ENCODE data around the gene ANKRD33.

The ANKRD33 gene, protein sequence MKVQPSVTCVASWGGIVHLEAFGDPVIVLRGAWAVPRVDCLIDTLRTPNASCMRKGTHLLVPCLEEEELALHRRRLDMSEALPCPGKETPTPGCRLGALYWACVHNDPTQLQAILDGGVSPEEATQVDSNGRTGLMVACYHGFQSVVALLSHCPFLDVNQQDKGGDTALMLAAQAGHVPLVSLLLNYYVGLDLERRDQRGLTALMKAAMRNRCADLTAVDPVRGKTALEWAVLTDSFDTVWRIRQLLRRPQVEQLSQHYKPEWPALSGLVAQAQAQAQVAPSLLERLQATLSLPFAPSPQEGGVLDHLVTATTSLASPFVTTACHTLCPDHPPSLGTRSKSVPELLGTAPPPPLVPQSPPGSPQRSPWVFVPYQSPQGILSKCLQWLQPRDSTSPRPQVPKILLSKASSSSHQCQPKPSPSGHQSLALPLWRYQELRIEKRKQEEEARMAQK

DNA sequence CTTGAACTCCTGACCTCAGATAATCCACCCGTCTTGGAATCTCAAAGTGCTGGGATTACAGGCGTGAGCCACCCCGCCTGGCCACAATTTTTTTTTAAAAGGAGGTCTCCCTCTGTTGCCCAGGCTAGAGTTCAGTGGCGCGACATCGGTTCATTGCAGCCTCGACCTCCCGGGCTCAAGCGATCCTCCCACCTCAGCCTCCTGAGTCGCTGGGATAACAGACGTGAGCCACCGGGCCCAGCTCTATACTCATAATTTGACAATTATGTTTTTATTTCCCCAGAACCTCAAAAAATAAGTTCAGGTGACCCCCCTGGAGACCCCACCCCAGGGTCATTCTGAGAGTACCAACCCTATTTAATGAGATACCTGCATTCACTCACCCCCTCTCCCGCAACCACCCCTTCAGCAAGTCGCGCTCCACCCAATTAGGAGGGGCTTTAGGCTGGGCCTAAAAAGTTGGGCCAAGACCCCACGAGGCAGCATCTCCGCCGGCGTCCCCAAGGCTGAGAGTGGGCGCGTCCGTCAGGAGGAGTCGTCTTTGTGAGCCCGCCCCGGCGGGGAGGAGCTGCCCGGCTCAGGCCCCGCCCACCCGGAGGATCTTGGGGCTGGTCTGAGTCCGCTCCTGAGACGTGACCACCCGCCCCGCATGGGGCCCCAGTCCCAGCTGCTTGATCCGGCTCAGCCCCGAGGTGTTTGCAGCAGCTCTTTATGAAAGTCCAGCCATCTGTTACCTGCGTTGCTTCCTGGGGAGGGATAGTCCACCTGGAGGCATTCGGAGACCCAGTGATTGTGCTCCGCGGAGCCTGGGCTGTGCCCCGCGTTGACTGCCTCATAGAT lies at the start of gene ANKRD33:
ANKRD33 (plus strand) TSS at position 628 of the 840 bp plus-strand sequence; CDS start at position 712, 84 bp downstream.
- no peak for DNase-seq (ENCODE audit: low spot score)

DNA sequence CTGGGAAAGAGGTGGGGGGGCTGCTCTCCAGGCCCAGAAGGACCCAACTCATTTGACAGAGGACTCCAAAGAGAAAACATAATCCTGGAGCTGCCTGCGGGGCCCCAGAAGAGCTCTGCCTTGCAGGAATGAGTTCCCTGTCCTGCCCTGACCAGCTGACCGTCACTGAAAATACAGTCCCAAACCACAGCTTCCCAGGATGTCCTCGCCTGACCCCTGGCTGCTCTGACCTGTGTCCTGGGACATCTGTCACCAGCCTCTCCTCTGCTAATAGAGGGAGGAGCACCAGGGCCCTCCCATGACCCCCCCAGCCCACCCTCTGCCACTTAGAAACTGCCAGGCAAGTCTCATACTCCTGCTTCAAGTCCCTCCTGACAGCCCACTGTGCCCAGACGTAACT lies 49.1 kb upstream of the ANKRD33 start:
- no peak for DNase-seq (ENCODE audit: low spot score)

DNA sequence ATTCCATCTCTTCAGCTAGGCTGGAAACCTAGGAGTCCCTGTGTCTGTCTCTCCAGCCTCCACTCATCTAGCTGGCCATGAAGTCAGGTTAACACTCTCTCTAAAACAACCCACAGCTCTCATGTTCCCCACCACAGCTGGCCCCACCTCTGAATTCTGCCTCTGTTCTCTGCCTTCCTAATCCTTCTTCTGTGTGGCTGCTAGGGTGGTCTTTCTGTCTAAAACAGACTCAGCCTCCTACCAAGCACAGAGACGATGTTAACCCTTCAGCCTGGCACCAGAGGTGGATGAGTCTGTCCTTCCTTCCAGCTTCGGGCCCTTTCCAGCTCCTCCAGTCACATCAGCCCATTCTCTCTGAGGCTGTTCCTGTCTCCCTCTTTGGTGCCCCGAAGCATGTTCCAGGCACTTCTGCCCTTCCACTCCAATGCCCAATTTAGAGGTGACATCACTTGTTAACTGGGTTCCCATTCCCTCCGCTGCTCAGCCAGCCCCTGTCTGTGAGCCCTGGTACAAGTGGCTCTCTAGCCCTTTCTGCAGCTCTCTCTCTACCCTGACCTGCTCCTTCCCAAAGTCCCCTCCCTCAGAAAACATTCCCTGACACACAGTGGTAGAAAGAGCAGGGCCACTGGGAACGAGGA lies 48.5 kb upstream of the ANKRD33 start:
- DNase-seq (ENCODE audit: low spot score): no peak

DNA sequence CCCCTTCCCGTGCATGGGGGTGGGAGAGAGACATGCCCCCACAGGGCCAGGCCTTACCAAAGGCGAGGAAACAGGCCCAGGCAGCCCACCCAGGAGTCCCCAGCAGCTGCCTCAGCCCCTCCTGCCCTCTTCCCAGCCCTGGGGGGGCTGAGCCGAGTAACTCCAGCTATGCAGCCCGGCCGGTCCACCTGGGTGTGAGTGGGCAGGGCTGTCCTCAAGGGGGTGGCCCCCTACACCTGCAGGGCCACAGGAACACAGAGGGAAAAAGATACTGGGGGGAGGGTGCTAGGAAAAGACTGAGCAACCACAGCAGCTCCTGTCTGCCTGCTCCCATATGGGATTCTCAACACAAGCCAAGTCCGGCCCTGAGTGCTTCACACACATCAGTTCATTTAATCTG lies 46.9 kb upstream of the ANKRD33 start:
- DNase-seq (ENCODE audit: low spot score): no peak

DNA sequence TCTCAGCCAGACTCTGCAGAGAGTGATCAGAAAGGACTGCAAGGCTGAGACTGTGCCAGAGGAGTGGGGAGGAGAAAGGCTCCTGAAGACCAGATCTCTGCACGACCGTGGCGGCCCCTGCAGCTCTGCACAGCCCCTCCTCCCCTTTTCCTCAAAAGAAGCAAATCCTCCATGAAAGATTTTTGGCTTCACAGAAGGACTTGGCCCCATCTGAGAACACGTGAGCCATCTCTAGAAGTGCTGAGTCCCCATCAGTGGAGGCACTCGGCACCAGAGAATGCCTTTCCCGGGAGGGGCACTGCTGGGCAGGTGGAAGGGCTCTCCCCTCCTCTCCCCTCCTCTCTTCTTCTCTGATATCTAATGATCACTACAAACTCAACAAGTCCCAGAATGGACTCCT lies 46.2 kb upstream of the ANKRD33 start:
- DNase-seq (ENCODE audit: low spot score): no peak

DNA sequence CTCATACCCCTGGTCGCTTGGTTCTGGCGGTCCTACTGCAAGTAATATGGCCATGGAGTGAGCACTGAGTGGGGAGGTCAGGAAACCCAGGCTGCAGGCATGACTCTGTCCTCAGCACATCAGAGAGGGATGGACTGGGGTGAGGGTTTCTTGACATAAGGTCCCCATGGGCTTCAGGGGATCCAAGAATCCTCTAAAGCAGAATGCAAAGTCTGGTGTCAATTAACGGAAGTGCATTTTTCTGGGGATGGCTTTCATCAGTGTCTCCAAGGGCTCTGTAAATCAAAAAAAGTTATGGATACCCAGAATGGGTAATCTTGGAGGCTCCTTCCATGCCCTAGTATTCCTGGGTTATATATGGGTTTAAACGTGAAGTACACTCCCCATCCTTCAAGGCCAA lies 43.0 kb upstream of the ANKRD33 start:
- no peak for DNase-seq (ENCODE audit: low spot score)

DNA sequence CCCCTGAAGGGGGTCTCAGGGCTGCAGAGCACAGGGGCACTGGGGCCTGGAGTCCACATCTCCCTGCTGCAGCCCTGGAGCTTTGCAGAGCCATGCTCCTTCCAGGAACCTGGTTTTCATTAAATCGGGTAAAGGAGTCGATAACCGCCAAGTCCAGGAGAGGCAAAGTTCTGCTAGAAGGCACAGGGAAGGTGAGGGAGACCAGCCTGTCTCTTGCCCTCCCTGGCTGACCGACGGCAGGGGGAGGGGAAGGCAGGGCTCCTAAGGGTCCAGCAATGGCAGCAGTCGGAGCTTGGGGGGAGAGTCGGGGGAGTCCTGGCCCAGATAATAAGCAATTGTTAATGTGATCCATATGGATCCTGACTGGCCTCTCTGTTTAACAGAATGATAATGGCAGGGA lies 42.4 kb upstream of the ANKRD33 start:
- DNase-seq (ENCODE audit: low spot score): no peak

DNA sequence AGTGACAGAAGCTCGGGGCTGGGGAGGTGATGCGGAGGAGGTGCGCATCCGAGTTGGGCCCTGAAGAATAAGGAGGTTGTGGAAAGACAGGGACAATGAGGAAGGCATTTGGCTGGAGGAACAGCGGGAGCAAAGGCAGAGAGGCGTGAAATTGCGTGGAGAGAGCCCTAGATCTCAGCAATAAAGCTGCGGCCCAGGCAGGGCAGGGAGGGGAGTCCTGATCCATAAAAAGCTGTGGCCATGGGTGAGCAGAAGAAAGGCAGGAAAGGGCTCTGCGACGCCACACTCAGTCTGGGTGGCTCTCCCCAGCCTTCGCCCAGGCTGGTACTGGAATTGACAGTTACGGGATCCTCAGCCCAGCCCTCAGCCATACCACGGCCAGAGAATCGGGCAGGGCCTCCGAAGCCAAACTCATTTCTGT lies 41.6 kb upstream of the ANKRD33 start:
- no peak for DNase-seq (ENCODE audit: low spot score)

DNA sequence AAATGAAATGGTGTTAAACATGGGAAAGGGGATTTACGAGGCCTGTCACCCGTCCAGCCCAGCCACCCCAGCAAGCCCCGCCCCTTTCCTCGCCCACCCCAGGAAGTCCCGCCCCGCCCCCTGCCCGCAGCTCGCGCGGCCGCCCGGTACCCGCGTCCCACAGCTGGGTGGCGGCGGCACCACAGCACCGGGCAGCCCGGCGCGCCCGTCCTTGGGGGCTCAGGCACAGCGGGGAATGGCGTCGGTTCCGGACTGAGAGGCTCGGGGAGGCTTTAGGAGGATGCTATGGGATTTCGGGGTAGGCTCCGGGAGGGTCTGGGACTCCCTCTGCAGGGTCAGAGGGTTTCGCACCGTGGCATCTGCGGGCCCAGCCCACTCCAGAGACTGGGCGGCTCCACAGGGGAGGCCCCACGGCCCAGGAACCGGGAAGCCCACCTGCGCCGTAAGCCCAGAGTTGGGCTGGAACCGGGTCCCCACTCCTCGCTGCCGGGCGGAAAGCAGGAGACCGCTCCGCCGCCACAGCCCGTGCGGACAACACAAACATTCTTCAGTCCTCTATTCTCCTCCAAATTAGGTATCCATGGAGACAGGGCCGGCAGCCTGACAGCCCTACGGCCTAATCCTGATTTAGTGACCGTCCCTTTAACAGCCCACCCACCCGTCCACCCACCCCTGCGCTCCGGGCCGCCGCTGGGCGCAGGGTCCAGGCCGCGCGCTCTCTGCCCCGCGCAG lies 40.8 kb upstream of the ANKRD33 start:
- DNase-seq (ENCODE audit: low spot score): peak; percentile 53

DNA sequence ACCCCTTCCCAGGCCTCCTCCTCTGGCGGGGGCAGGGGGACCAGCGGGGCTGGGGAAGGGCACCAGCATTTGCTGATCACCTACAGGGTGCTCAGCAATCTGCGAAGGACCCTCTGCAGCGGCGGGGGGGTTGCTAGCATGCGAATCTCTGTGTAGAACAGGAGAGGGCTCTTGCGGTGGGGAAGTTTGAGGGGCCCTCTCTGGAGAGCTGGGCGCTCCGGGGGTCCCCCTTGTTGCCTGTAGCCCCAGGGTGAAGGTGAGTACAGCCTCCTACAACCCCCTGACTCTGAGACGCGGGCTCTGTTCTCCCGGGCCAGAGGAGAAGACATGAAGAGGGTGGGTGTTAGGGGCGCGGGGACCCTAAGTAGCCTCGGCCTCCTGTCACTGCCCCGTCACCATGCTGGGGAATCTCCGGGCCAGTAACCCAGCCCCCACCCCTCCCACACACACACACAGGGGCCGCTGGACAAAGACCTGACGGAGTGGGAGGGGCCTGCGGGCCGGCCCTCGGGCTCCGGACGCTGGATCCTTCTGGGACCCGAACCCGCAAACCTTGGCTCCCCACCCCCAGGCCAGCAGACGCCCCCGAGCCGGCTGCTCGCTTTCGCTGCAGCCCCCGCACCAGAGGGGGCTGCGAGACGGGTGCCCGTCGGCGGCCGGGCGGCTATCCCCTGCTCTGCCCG lies 40.1 kb upstream of the ANKRD33 start:
- DNase-seq (ENCODE audit: low spot score): no peak

DNA sequence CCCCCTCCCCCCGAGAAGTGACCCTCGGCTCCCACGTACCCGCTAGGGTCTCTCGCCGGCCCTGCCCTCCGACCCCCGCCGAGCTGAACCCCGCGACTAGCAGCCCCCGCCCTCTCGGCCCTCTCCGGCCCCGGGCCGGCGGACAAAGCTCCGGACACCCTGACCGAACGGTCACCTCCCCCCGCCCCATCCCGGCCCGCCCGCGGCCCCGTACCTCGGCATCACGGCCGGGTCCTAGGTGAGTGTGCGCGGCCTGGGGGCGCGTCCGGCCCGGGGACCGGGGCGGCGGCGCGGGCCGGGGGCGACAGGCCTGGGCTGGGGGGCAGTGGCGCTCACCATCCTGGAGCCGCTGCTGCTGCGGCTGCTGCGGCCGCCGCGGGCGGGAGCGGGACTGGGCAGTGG lies 39.6 kb upstream of the ANKRD33 start, which contains the start of gene FIGNL2:
FIGNL2 (minus strand) TSS at position 393 of the 402 bp plus-strand sequence. CDS start 26,305 bp downstream, outside the sequence.
- DNase-seq (ENCODE audit: low spot score): no peak

DNA sequence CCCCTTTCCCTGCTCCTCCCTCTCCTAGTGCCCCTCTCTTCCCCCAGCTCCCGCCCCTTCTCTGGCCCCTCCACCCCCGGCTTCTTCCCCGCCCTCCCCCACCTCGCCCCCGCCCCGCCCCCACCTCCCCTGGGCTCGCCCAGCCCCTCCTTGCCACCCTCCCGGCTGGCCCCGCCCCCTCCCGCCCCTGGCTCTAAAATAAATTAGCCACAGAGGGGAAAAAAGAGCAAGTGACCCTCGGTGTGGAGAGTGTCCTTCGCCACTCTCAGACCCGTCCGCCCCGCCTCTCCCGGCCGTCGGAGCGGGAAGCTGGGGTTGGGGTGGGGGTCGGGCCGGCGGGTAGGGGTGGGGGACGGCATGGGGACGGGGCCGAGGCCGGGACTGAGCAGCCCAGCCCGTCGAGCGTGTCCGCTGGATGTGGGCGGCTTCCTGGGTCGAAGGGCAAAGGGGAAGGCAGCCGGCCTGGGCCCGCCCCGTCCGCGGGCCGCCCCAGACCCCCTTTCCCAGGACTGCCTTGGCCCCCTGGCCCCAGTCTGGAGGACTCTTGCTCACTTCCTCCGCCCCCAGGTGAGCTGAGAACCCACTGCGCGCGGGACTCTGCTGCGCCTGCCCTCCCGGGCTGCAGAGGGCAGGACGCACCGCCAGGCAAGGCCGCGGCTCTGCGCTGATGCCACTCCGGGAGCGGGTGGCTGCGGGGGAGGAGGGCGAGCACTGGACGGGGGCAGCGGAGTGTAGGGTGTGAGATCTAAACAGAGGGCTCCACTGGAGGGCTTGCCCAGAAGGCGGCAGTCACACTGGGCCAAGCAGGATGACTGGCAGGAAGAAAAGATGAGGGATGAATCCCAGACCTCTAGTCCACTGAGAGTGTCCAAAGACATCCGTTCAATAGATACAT lies 38.8 kb upstream of the ANKRD33 start:
- DNase-seq (ENCODE audit: low spot score): no peak

DNA sequence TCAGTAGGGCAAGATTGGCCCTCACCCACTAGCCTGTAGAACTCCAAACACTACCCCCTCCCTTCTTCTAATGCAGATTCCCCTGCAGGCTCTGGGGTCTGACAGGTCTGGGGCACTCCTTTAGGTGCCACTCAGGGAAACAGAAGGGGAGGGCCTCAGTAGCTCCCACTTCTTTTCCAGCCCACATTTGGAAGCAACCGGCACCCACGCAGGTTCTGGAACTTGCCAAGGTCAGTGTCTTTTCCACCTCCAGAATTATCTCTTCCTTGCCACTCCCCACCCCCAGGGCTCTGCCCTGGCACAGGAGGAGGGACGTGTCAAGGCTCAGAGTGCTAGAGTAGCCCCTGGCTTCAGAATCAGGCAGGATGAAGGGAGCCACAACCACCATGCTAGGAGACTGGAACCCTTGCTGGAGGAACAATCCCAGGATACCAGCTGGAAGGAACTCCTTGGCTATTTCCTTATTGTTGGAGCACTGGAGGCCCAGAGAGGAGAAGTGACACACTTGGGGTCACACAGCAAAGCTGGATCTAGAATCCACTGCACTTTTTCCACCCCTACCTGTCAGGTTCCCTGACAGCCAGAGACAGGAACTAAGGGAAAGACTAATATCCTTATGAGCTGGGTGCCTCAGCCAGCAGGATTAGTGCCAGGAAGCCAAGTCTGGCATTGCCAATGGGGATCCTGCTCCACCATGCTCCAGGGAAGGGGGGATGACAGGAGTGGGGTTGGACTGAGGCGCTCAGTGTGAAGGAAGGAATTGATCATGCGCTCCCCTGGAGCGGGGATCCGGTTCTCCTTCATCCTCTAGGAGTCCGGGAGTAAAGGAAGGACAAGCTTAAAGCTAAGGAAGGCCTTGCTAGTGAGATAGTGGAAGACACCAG lies 37.6 kb upstream of the ANKRD33 start:
- DNase-seq (ENCODE audit: low spot score): no peak

DNA sequence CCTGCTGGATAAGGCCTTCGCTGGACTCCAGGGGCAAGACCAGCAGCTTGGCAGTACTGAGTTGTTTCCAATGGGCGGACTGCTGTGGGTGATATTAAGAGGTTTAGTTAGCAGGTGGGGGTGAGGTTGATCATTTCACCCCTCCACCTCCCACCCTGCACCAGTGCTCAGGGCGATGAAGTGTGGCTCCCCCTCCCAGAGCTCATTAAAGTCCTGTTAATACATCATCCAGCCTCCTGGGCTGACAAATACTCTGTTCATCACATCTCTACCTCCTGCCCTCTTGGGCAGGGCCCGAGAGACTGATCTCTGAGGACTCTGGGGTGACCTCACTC lies 37.0 kb upstream of the ANKRD33 start:
- DNase-seq (ENCODE audit: low spot score): no peak

DNA sequence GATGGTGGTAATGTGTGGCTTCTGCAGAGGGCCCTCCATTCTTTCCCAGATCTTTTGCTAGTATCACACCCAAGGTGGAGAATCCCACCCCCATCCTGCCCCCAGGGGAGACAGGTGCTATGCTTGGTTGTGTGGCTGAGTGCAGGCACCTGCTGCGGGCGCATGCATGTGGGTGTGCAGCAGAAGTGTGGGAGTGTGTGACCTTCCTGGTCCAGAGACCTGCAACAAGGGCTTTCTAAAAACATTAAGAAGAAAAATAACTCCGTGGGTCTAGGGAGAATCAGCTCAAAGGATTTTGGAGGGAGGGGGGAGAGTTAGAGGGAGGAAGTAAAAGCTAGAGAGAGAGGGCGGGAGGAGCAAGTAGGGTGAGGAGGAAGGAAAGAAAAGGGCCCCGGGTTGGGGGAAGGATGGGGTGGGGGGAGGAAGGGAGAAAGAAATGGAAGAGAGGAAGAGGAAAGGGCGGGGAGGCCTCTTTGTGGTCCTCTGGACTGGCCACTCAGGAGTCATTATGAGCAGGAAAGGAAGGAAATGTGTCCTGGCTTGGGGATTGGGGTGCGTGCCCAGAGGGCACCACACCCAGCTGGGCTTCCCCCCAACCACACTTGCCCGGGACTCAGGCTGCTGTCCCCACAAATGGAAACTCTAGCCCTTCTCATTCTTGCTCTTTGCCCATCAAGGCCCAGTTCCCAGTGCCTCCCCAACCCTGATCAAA lies 36.3 kb upstream of the ANKRD33 start:
- DNase-seq (ENCODE audit: low spot score): no peak

DNA sequence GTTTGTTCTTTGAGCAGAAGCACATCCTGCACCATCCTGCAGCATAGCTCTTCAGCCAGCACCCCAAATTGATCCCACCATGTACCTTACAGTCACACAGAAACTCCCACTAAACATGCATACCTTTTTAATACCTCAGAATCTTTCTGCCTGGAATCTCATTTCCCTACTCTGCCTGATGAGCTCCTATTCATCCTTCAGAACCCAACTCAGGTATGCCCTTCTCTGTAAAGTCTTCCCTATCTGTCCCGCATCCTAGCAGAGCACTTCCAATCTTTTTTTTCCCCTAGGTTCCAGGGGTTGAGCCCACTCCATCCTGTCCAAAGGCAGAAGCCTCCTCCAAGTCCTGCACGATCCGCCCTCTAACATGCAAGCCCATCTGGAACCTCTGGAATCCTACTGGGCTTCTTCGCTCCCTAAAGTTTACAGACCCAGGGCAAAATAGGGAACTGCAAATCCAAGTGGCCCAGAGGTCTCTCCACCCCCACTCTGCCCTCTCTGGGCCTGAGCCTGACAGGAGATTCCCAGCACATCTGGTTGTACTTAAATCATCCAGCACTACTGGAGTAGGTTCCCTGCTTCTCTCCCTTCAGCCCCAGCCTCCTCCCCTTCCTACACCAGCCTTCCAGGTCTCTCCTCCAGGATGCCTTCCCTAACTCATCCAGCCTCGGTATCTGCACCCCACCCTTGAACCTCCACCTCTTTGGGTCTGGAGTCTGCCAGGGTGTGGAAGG lies 35.3 kb upstream of the ANKRD33 start:
- no peak for DNase-seq (ENCODE audit: low spot score)

DNA sequence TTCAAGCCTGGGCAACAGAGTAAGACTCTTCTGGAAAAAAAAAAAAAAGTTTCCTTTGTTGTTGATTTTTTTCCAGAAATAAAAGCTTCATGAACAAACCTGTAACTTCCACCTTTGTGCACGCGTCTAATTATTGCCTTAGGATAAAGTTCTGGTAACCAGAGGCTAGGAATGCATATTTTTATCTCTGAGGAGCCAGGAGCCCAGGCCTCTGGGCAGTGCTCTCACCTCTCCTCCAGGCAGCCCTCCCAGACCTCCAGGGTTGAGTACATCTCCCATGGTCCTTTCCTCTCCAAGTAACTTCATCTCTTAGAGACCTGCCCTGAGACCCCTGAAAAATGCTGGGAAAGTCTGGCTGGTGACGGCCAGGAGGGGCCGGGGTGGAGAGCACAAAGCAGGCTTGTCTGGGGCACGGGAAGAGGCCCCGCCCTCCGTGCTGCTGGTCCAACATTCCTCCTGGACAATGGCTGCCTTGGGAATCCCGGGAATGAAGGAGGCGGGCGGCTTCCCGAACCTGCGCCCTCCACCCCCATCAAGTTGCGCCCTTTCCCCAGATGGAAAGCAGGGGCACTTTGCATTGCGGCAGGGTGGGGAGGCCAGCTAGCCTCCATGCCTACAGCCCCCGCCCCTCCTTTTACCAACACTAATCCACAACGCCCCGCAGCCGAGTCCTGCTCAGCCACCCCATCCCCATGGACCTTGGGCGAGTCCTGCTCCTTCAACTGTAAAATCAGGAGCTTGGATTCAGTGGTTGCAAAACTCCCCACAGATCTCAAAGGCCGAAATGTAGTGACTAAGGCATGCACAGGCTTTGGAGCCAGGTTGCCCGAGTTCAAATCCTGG lies 32.1 kb upstream of the ANKRD33 start:
- peak; percentile 50 for DNase-seq (ENCODE audit: low spot score)
